Activated CD4-positive, alpha-beta T cell treated with anti-CD3 and anti-CD28 coated beads, Interleukin-2, amount 10 ng/mL, durations not matched to agents 7 days and 5 days (primary cell): Measurements from ENCODE around the gene NELFCD. TPM values are rescaled to one million over a fixed set of nuclear protein-coding genes. Genes with fewer than 3 reads are reported as not detected.

Source experiments
- CTCF ChIA-PET: fragments of 350-600 bp; sonication (Branson Sonifier 250); formaldehyde crosslinking; loops from one replicate; lab custom pipeline; 2021; ENCODE audit warnings: antibody characterized with exemption; lab: Charles Lee
- POLR2A ChIA-PET: fragments of 350-600 bp; sonication (Branson Sonifier 250); formaldehyde crosslinking; loops from one replicate; lab custom pipeline; 2021; ENCODE audit warnings: antibody characterized with exemption; lab: Charles Lee
- DNase-seq: peaks from one replicate; pipeline ENCODE4 v3.0.0-alpha.2; 2020
- H3K27ac Mint-ChIP-seq: one replicate; pipeline ENCODE4 v1.8.0; 2021; ENCODE audit warnings: mild to moderate bottlenecking, moderate library complexity, mixed read lengths
- H3K27me3 Mint-ChIP-seq: one replicate; pipeline ENCODE4 v1.8.0; 2021; ENCODE audit warnings: mixed read lengths
- H3K36me3 Mint-ChIP-seq: one replicate; pipeline ENCODE4 v1.8.0; 2021; ENCODE audit warnings: low read depth, mixed read lengths
- H3K4me1 Mint-ChIP-seq: one replicate; pipeline ENCODE4 v1.8.0; 2021; ENCODE audit warnings: mixed read lengths
- H3K4me3 Mint-ChIP-seq: one replicate; pipeline ENCODE4 v1.8.0; 2021; ENCODE audit warnings: mild to moderate bottlenecking, moderate library complexity, mixed read lengths
- H3K9me3 Mint-ChIP-seq: one replicate; pipeline ENCODE4 v1.8.0; 2021; ENCODE audit warnings: mixed read lengths
- total RNA-seq, 2 experiments: library from RNA; stranded (reverse); gene quantifications; one replicate each; pipeline ENCODE4 v1.2.3, GENCODE V29; 2021

The NELFCD gene
- total RNA-seq, 2 experiments from 2014 or later = 90.1 to 98.2 TPM

- Mint-ChIP-seq H3K4me1 (peaks cover 42% of the 10 kb centered on the region), H3K36me3 (peaks cover 5% of the 10 kb centered on the region), H3K9me3 (no peaks in the 10 kb centered on the region), H3K27ac (peak overlapping the region; percentile 54), H3K4me3 (no peak overlapping the region), H3K27me3 (no peaks in the 10 kb centered on the region)
- POLR2A ChIA-PET = no interaction called here
- CTCF ChIA-PET = interaction anchor here (0.6 to 1.2 kb wide), 5 partner anchors 11 to 193 kb away, joined by 3 to 4 read pairs (median 3); no protein-coding TSS in a partner anchor
- no peak for DNase-seq
Observed at GRCh38 chr20:59017493-59018231, 36.6 kb downstream of the NELFCD start.

- no peak overlapping the region for H3K4me3 Mint-ChIP-seq
- H3K27ac Mint-ChIP-seq = peak overlapping the region; percentile 27
- H3K9me3 Mint-ChIP-seq = no peaks in the 10 kb centered on the region
- POLR2A ChIA-PET = interaction anchor here (0.5 kb wide), 1 partner anchor 13 kb away, joined by 4 read pairs; no protein-coding TSS in a partner anchor
- peaks cover 14% of the 10 kb centered on the region for H3K36me3 Mint-ChIP-seq
- DNase-seq = no peak
- peaks cover 32% of the 10 kb centered on the region for H3K4me1 Mint-ChIP-seq
- H3K27me3 Mint-ChIP-seq = no peaks in the 10 kb centered on the region
- CTCF ChIA-PET = interaction anchor here (0.7 to 1.5 kb wide), 3 partner anchors 10 to 782 kb away, joined by 3 to 7 read pairs (median 3); no protein-coding TSS in a partner anchor
Observed at GRCh38 chr20:59018817-59019216, 37.8 kb downstream of the NELFCD start.

DNA sequence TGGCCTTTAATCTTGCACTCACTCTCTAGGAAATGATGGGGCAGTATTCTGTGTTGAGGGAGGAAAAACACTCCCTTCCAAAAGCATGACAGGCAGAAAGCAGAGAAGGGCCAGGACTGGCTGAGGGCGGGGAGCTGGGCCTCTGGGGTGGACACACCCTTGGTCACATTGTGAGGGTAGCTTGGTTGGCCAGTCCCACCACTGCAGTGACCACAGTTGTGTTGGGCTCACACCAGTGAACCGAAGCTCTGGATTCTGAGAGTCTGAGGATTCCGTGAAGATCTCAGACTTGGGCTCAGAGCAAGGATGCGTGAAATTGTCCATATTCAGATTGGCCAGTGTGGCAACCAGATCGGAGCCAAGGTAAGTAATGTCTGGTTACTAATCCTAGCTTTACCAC is 38.2 kb downstream of the NELFCD start, which contains the start of gene TUBB1:
TUBB1 (plus strand) TSS at position 213 of the 400 bp plus-strand sequence; CDS start at position 307, 94 bp downstream.
- no peaks in the 10 kb centered on the region for H3K9me3 Mint-ChIP-seq
- CTCF ChIA-PET = interaction anchor here (1.5 kb wide), 1 partner anchor 11 kb away, joined by 7 read pairs; no protein-coding TSS in a partner anchor
- H3K4me1 Mint-ChIP-seq = peaks cover 28% of the 10 kb centered on the region
- no peak within 1 kb of the TSS for H3K4me3 Mint-ChIP-seq
- H3K36me3 Mint-ChIP-seq = peaks cover 18% of the 10 kb centered on the region
- POLR2A ChIA-PET = interaction anchor here (0.5 kb wide), 1 partner anchor 13 kb away, joined by 4 read pairs; no protein-coding TSS in a partner anchor
- H3K27ac Mint-ChIP-seq = peak within 1 kb of the TSS; percentile 31
- H3K27me3 Mint-ChIP-seq = no peaks in the 10 kb centered on the region
- no peak for DNase-seq

DNA sequence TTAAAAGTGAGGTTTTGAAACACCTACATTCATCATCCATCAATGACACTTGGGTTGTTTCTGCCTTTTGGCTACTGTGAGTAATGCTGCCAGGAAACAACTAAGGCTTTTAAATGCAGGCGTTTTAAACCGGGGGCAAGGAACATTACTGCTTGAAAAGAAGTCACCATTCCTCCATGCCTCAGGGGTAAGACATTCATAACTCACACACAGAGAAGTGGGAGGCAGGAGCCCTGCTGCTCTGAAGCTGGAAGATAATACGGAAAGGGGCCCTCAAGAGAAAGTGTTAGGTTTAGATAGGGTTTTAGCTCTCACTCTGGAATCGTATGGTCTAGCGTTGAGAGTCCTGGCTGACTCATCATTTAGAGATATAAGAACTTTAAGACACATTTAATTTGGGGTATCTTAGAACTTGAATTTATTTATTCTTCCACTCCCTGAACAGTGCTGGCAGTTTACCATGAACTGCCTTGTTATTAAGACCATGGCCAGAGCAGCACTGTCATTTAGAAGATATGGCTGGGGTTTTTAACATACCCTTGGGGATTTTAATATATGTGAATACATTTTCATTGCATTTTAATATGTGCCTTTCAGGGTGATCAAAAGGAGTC is 40.0 kb downstream of the NELFCD start:
- Mint-ChIP-seq H3K27me3 (no peaks in the 10 kb centered on the region), H3K4me1 (peaks cover 25% of the 10 kb centered on the region), H3K36me3 (peaks cover 30% of the 10 kb centered on the region), H3K9me3 (no peaks in the 10 kb centered on the region), H3K27ac (no peak overlapping the region), H3K4me3 (no peak overlapping the region)
- no peak for DNase-seq
- CTCF ChIA-PET = interaction anchor here (1.3 kb wide), 1 partner anchor 11 kb away, joined by 4 read pairs; the partner anchor contains the start of gene ATP5F1E
- POLR2A ChIA-PET = no interaction called here

- H3K4me3 Mint-ChIP-seq = no peak overlapping the region
- DNase-seq = no peak
- no peak overlapping the region for H3K27ac Mint-ChIP-seq
- ChIA-PET POLR2A (no interaction called here), CTCF (interaction anchor here (0.6 kb wide), 1 partner anchor 473 kb away, joined by 3 read pairs; no protein-coding TSS in a partner anchor)
- peaks cover 20% of the 10 kb centered on the region for H3K4me1 Mint-ChIP-seq
- H3K9me3 Mint-ChIP-seq = no peaks in the 10 kb centered on the region
- H3K27me3 Mint-ChIP-seq = no peaks in the 10 kb centered on the region
- peaks cover 45% of the 10 kb centered on the region for H3K36me3 Mint-ChIP-seq
Observed at GRCh38 chr20:59022754-59023153, 41.7 kb downstream of the NELFCD start.

- H3K36me3 Mint-ChIP-seq = peaks cover 51% of the 10 kb centered on the region
- H3K27me3 Mint-ChIP-seq = no peaks in the 10 kb centered on the region
- no peak overlapping the region for H3K4me3 Mint-ChIP-seq
- no peaks in the 10 kb centered on the region for H3K9me3 Mint-ChIP-seq
- ChIA-PET CTCF (interaction anchor here (0.6 to 1.7 kb wide), 3 partner anchors 8 to 472 kb away, joined by 3 to 8 read pairs (median 3); no protein-coding TSS in a partner anchor), POLR2A (no interaction called here)
- H3K4me1 Mint-ChIP-seq = peaks cover 25% of the 10 kb centered on the region
- no peak overlapping the region for H3K27ac Mint-ChIP-seq
- DNase-seq = no peak
Observed at GRCh38 chr20:59023616-59024015, 42.6 kb downstream of the NELFCD start.

GRCh38 chr20:59024111-59024530 is 43.1 kb downstream of the NELFCD start:
- ChIA-PET POLR2A (no interaction called here), CTCF (interaction anchor here (0.9 to 1.7 kb wide), 3 partner anchors 9 to 184 kb away, joined by 3 to 8 read pairs (median 4); no protein-coding TSS in a partner anchor)
- no peak overlapping the region for H3K4me3 Mint-ChIP-seq
- peaks cover 30% of the 10 kb centered on the region for H3K4me1 Mint-ChIP-seq
- no peak overlapping the region for H3K27ac Mint-ChIP-seq
- DNase-seq = no peak
- H3K36me3 Mint-ChIP-seq = peaks cover 56% of the 10 kb centered on the region
- H3K27me3 Mint-ChIP-seq = no peaks in the 10 kb centered on the region
- H3K9me3 Mint-ChIP-seq = no peaks in the 10 kb centered on the region

- Mint-ChIP-seq H3K4me3 (no peak overlapping the region), H3K36me3 (peaks cover 65% of the 10 kb centered on the region), H3K9me3 (no peaks in the 10 kb centered on the region), H3K27me3 (no peaks in the 10 kb centered on the region), H3K4me1 (peaks cover 40% of the 10 kb centered on the region), H3K27ac (no peak overlapping the region)
- no peak for DNase-seq
- ChIA-PET POLR2A (no interaction called here), CTCF (interaction anchor here (1.7 kb wide), 2 partner anchors 10 to 183 kb away, joined by 4 to 8 read pairs; no protein-coding TSS in a partner anchor)
Observed at GRCh38 chr20:59025086-59025485, 44.0 kb downstream of the NELFCD start.

- DNase-seq = no peak
- Mint-ChIP-seq H3K4me3 (no peak overlapping the region), H3K9me3 (no peaks in the 10 kb centered on the region), H3K36me3 (peaks cover 69% of the 10 kb centered on the region), H3K27me3 (no peaks in the 10 kb centered on the region), H3K4me1 (peaks cover 44% of the 10 kb centered on the region), H3K27ac (peak overlapping the region; percentile 16)
- ChIA-PET CTCF (interaction anchor here (1.7 kb wide), 1 partner anchor 182 kb away, joined by 4 read pairs; no protein-coding TSS in a partner anchor), POLR2A (no interaction called here)
Observed at GRCh38 chr20:59025511-59025910, 44.5 kb downstream of the NELFCD start.

DNA sequence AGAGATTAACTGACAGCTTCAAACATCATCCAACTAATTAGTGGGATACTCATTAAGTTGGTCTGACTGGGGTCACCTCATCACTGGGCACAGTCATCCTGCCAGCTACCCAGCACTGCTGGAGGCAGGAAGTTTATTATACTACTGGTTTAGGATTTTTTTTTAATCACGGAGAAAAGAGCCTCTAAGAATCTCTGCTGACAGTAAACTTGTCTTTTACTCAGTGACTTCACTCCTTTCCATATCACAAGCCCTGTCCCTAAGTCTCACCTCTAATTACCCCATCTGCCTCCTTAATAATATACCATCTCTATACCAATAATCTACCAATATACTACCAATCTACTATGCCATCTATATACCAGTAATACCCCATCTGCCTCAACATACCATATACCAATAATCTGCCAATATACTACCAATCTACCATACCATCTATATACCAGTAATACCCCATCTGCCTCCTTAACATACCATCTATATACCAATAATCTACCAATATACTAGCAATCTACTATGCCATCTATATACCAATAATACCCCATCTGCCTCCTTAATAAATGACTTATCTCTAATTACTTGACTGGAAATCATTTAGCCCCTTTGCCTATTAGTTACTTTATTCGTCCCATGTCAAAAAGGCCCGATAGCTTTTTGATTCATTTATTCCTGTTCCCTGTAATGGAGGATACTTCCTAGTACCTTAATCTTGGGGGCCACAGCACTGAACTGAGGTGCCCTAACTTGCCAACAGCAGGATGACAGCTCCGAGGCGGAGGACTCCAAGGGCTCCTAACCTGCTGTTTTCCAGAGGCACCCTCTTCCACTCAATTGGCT is 46.1 kb downstream of the NELFCD start:
- CTCF ChIA-PET = no interaction called here
- H3K9me3 Mint-ChIP-seq = no peaks in the 10 kb centered on the region
- no peaks in the 10 kb centered on the region for H3K27me3 Mint-ChIP-seq
- H3K36me3 Mint-ChIP-seq = peaks cover 78% of the 10 kb centered on the region
- H3K4me3 Mint-ChIP-seq = no peak overlapping the region
- POLR2A ChIA-PET = no interaction called here
- peaks cover 54% of the 10 kb centered on the region for H3K4me1 Mint-ChIP-seq
- DNase-seq = no peak
- no peak overlapping the region for H3K27ac Mint-ChIP-seq

DNA sequence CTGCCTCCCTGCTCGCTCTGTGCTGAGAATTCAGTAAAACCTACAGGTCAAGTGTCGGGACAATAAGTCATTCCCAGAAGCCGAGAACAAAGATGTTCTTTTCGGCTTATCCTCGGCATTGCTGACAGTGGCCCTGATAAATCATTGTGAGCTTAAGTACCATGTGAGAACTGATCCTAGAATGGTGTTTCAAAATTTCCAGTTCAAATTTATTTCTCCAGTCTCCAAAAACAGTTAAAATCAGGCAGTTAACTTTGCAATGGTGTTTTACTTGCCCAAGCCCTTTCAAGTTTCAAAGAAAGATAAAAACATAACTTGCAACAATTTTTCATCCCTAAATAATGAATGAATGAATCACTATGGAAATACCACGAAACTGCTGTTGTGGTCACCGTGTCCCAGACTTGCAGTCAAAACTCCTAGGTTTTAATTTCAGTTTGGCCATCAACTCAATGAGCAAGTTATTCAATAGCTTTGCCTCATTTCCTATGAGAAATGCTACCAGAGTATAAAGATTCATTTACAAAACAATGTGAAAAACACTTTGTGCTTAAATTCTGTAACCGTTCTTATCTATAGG is 46.8 kb downstream of the NELFCD start:
- ChIA-PET POLR2A (no interaction called here), CTCF (interaction anchor here (1.1 kb wide), 1 partner anchor 11 kb away, joined by 3 read pairs; no protein-coding TSS in a partner anchor)
- Mint-ChIP-seq H3K36me3 (peaks cover 74% of the 10 kb centered on the region), H3K4me1 (peaks cover 57% of the 10 kb centered on the region), H3K27me3 (no peaks in the 10 kb centered on the region), H3K4me3 (no peak overlapping the region), H3K9me3 (no peaks in the 10 kb centered on the region), H3K27ac (no peak overlapping the region)
- no peak for DNase-seq
